GM21390 (cell line): ENCODE data around the gene GYG1.
"Not testable (repeated sequence)": the region's sequence is repeated elsewhere in the genome, so short reads cannot be mapped to it uniquely, and the experiment has no call there.

Experiments used
- ATAC-seq: cut with Tn5 transposase; IDR thresholded peaks from one replicate; pipeline ENCODE4 v1.9.1; 2021; ENCODE audit not compliant: unreplicated experiment

GYG1 gene

GRCh38 chr3:148981273-148981672 is 10.1 kb upstream of the GYG1 start:
- ATAC-seq = no peak

GRCh38 chr3:148987551-148987950 is 3.8 kb upstream of the GYG1 start:
- ATAC-seq = not testable (repeated sequence)

- peak; percentile 32 for ATAC-seq
Observed at GRCh38 chr3:148990236-148990635, 1.1 kb upstream of the GYG1 start.

- ATAC-seq = peak; percentile 23
Observed at GRCh38 chr3:148992027-148992634, 791 bp downstream of the GYG1 start.

- no peak for ATAC-seq
Observed at GRCh38 chr3:148992635-148993255, 1.4 kb downstream of the GYG1 start.

GRCh38 chr3:148997623-148998022 is 6.3 kb downstream of the GYG1 start:
- no peak for ATAC-seq

- ATAC-seq = no peak
Observed at GRCh38 chr3:148998297-148998696, 7.0 kb downstream of the GYG1 start.

GRCh38 chr3:148998715-148999423 is 7.5 kb downstream of the GYG1 start:
- peak; percentile 33 for ATAC-seq

GRCh38 chr3:148999806-149000205 is 8.5 kb downstream of the GYG1 start:
- peak; percentile 44 for ATAC-seq

GRCh38 chr3:149000206-149000745 is 8.9 kb downstream of the GYG1 start:
- ATAC-seq = no peak

- no peak for ATAC-seq
Observed at GRCh38 chr3:149001727-149002126, 10.4 kb downstream of the GYG1 start.

- peak; percentile 82 for ATAC-seq
Observed at GRCh38 chr3:149003653-149004305, 12.4 kb downstream of the GYG1 start.

- ATAC-seq = no peak
Observed at GRCh38 chr3:149004622-149005021, 13.3 kb downstream of the GYG1 start.

GRCh38 chr3:149005416-149005815 is 14.1 kb downstream of the GYG1 start:
- no peak for ATAC-seq

GRCh38 chr3:149007567-149008257 is 16.4 kb downstream of the GYG1 start:
- no peak for ATAC-seq

- ATAC-seq = peak; percentile 79
Observed at GRCh38 chr3:149009732-149010131, 18.4 kb downstream of the GYG1 start.

- ATAC-seq = no peak
Observed at GRCh38 chr3:149010504-149010951, 19.2 kb downstream of the GYG1 start.

- ATAC-seq = no peak
Observed at GRCh38 chr3:149010966-149011365, 19.6 kb downstream of the GYG1 start.

GRCh38 chr3:149011676-149012075 is 20.3 kb downstream of the GYG1 start:
- no peak for ATAC-seq

- ATAC-seq = no peak
Observed at GRCh38 chr3:149013726-149014125, 22.4 kb downstream of the GYG1 start.

GRCh38 chr3:149015393-149015792 is 24.1 kb downstream of the GYG1 start:
- no peak for ATAC-seq
